Heart right ventricle (tissue), 16 donors: ENCODE data around the gene RABGAP1. TPM values are rescaled to one million over a fixed set of nuclear protein-coding genes. Genes with fewer than 3 reads are reported as not detected.
A peak's percentile ranks its signal among the peaks of the same experiment; 100 is the strongest.

Experiments
- ATAC-seq, 8 donors: fragments of 200-7000 bp; cut with Tn5 transposase; one replicate each; pipeline ENCODE4 v1.9.1; 2020; ENCODE audit warnings: mild to moderate bottlenecking in 8 of 8, moderate library complexity in 8 of 8, moderate number of reproducible peaks in 1 of 8
- DNase-seq, 2 donors: peaks; one replicate each; pipeline ENCODE4 v3.0.0-alpha.2; 2020
- H3K27ac ChIP-seq, 10 donors: fragments of 200-600 bp; sonication (generic) in 2 of 10; one replicate each; pipeline versions ENCODE4 v1.5.0 to v1.8.0; 2020 to 2022; ENCODE audit warnings: mild to moderate bottlenecking in 3 of 10
- H3K27me3 ChIP-seq, 7 donors: fragments of 200-600 bp; one replicate each; pipeline ENCODE4 v1.8.0; 2021 to 2022; ENCODE audit warnings: mild to moderate bottlenecking in 2 of 7
- H3K36me3 ChIP-seq, 9 donors: fragments of 200-600 bp; sonication (generic) in 1 of 9; one replicate each; pipeline versions ENCODE4 v1.5.0 to v1.8.0; 2020 to 2022; ENCODE audit warnings: mild to moderate bottlenecking in 2 of 9
- H3K4me1 ChIP-seq, 9 donors: fragments of 200-600 bp; sonication (generic) in 1 of 9; one replicate each; pipeline versions ENCODE4 v1.5.0 to v1.8.0; 2020 to 2022; ENCODE audit warnings: mild to moderate bottlenecking in 4 of 9
- H3K4me3 ChIP-seq, 10 donors: fragments of 200-600 bp; sonication (generic) in 2 of 10; one replicate each; pipeline versions ENCODE4 v1.5.0 to v1.8.0; 2020 to 2022; ENCODE audit warnings: mild to moderate bottlenecking in 7 of 10, moderate library complexity in 2 of 10
- H3K9me3 ChIP-seq, 11 donors: fragments of 200-600 bp in 10 of 11; sonication (generic) in 2 of 11; one replicate each; pipeline versions ENCODE4 v1.5.0 to v1.8.0; 2013 to 2022; ENCODE audit warnings: mild to moderate bottlenecking in 2 of 11, control low read depth in 1 of 11, moderate library complexity in 1 of 11
- WGBS, 2 donors: extraction: QIAGEN DNeasy Blood & Tissue Kit; methylation state at CpG; one replicate each; pipeline ENCODE4 v1.1.7; 2013; ENCODE audit warnings: inconsistent platforms in 1 of 2; 5-methylcytosine and 5-hydroxymethylcytosine counted together
- intact Hi-C, 10 donors: fragments of 100-400 bp; cut with DNase I; formaldehyde crosslinking; loops; one replicate each; pipeline versions ENCODE4 v1.11.1 to v1.14.2; 2022
- polyA plus RNA-seq, 2 donors: library from polyadenylated mRNA; stranded (reverse); fragments of 200-250 nt; gene quantifications; one replicate each; pipeline ENCODE4 v1.2.3, GENCODE V29; 2013
- total RNA-seq, 10 donors: library from RNA; stranded (reverse); fragmentation: NEBNext Ultra II Directional in 3 of 10; extraction: Animal tissue kit (Norgen Biotek cat#: 25700) in 3 of 10; gene quantifications; one replicate each; pipeline versions ENCODE4 v1.2.1 to v1.2.4, GENCODE V29; 2021 to 2023
- TF ChIP-seq, protein P1 (sequence below), 9 donors: fragments of 200-600 bp; sonication (generic) in 2 of 9; IDR thresholded peaks; one replicate each; pipeline versions ENCODE4 v1.5.0 to v1.8.0; 2021 to 2022; ENCODE audit warnings: antibody characterized with exemption in 9 of 9, mild to moderate bottlenecking in 5 of 9, moderate library complexity in 1 of 9
- donor health status: Arrhythmogenic right ventricular cardiomyopathy.
- donor health status: ischemic (EF 13 %, LVEDD 7.1; RV severe dilation, severe dysfunction).
- donor health status: healthy with polysubstance abuse.
- donor health status: DM: no; HTN: yes; CAD: no.
- donor health status: DM: no; HTN: no; CAD: no.
- donor health status: ischemic (EF 25% LVEDD 6.9; RV normal size, moderate dysfunction).
- donor health status: ischemic (EF 25% LVEDD 5.7; RV mildly dilated, moderate dysfunction).
- donor health status: healthy.
- donor health status: DM: yes; HTN: yes; CAD: no.
- donor health status: Ischemic cardiomyopathy.
- donor health status: ischemic (EF 35%, LVEDD 5.7; RV mildly dilated, moderate dysfunction).
- donor health status: nonischemic (EF 11% LVEDD 7.7; RV severe dilation, severe dysfunction).
- donor health status: DM: yes; HTN: yes; CAD: no.
- donor health status: PGD.
- donor health status: ischemic (EF 29% LVEDD 5.4; RV normal size, mild dysfunction).
- donor health status: nonischemic (EF 23%, LVEDD 6.1; RV moderate dilation, normal function).

RABGAP1 gene
- total and polyA plus RNA-seq, 12 donors: 9.3 to 62.3 (median 45.8) TPM

DNA sequence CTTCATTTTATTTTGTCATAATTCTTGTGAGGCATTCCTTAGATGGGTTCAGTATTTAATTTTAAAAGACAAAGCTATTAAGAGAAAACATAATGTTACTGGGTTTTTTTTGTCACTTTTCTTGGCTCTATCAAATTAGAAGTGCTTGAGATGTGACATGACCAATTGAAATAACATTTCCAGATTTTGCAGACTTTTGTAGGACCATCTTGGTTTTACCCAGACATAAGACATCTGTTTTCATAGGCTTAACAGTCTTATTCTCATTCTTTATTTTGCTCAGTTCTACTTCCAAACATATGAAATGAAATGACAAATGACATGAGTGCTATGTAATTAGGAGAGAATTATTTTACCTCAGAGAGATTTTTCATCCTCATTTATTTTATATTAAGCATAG, 112.2 kb downstream of the RABGAP1 start:
- DNase-seq: no peak
- TF ChIP-seq, protein P1, sequence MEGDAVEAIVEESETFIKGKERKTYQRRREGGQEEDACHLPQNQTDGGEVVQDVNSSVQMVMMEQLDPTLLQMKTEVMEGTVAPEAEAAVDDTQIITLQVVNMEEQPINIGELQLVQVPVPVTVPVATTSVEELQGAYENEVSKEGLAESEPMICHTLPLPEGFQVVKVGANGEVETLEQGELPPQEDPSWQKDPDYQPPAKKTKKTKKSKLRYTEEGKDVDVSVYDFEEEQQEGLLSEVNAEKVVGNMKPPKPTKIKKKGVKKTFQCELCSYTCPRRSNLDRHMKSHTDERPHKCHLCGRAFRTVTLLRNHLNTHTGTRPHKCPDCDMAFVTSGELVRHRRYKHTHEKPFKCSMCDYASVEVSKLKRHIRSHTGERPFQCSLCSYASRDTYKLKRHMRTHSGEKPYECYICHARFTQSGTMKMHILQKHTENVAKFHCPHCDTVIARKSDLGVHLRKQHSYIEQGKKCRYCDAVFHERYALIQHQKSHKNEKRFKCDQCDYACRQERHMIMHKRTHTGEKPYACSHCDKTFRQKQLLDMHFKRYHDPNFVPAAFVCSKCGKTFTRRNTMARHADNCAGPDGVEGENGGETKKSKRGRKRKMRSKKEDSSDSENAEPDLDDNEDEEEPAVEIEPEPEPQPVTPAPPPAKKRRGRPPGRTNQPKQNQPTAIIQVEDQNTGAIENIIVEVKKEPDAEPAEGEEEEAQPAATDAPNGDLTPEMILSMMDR (IDR thresholded peaks at IDR 0.05): no peak
- H3K36me3 ChIP-seq: peaks cover 0 to 24% (median 10%) of the 10 kb centered on the region in 9 donors
- H3K4me1 ChIP-seq: peaks cover 3 to 43% (median 26%) of the 10 kb centered on the region in 9 donors
- no peaks in the 10 kb centered on the region for H3K27me3 ChIP-seq
- peak overlapping the region in 2 of 10 donors; percentile 17 to 29 for H3K27ac ChIP-seq
- no peaks in the 10 kb centered on the region for H3K9me3 ChIP-seq
- intact Hi-C loops: no loop called here
- ATAC-seq: no peak
- no peak overlapping the region for H3K4me3 ChIP-seq

DNA sequence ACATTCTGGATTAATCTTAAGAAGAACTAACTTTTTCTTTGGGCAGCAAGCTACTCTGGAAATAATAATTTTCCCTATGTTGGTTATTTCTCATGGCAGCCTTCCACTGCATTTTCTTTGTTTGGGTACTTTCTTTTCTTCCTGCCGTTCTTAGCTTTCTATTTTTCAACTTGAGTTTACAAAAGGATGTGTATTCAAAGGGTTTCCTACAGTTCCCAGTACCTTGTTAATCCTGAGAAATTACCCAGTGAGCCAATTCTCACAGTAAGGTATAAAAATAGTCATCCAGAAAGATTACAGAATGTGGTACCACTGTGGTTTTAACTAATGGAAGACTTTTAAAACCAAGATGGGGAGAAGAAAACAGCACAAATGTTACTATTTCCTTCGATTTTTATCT, 112.9 kb downstream of the RABGAP1 start:
- Histone ChIP-seq H3K4me3 (no peak overlapping the region), H3K27ac (peak overlapping the region in 3 of 10 donors; percentile 17 to 29 (median 24)), H3K27me3 (no peaks in the 10 kb centered on the region), H3K4me1 (peaks cover 3 to 36% (median 19%) of the 10 kb centered on the region in 9 donors), H3K36me3 (peaks cover 0 to 24% (median 10%) of the 10 kb centered on the region in 9 donors), H3K9me3 (no peaks in the 10 kb centered on the region)
- WGBS, 2 donors: 41 to 57% methylated on average over 2 of the region's 2 CpGs
- intact Hi-C loops: no loop called here
- TF ChIP-seq, protein P1 (IDR thresholded peaks at IDR 0.05): no peak
- DNase-seq (no peak), ATAC-seq (no peak)

DNA sequence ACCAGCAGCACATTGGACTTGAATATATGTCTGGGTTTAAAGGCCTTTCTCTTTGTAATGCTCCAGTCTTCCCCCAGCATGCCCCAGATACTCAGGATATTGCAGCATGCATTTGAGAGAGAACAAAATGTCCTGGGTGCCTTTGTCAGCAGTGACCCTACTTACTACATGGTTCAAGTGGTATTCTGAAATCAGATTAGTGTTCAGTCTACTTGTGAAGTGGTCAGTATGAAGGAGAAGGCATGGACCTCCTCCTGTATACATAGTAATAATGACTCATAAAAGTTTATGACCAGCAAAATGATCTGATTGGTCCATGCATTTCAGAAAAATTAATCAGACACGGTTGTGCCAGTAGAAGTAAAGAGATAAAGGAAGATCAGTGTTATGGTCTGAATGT, 118.0 kb downstream of the RABGAP1 start:
- no peaks in the 10 kb centered on the region for H3K27me3 ChIP-seq
- no peak overlapping the region for H3K4me3 ChIP-seq
- TF ChIP-seq, protein P1 (IDR thresholded peaks at IDR 0.05): no peak
- ATAC-seq (peak in 3 of 8 donors; percentile 44 to 57 (median 51)), DNase-seq (no peak)
- WGBS, 2 donors: 89 to 100% methylated on average over 1 of the region's 1 CpG
- H3K36me3 ChIP-seq: peaks cover 0 to 36% (median 10%) of the 10 kb centered on the region in 9 donors
- H3K27ac ChIP-seq: no peak overlapping the region
- no peaks in the 10 kb centered on the region for H3K9me3 ChIP-seq
- peaks cover 0 to 9% (median 1%) of the 10 kb centered on the region in 9 donors for H3K4me1 ChIP-seq
- intact Hi-C loops: no loop called here

DNA sequence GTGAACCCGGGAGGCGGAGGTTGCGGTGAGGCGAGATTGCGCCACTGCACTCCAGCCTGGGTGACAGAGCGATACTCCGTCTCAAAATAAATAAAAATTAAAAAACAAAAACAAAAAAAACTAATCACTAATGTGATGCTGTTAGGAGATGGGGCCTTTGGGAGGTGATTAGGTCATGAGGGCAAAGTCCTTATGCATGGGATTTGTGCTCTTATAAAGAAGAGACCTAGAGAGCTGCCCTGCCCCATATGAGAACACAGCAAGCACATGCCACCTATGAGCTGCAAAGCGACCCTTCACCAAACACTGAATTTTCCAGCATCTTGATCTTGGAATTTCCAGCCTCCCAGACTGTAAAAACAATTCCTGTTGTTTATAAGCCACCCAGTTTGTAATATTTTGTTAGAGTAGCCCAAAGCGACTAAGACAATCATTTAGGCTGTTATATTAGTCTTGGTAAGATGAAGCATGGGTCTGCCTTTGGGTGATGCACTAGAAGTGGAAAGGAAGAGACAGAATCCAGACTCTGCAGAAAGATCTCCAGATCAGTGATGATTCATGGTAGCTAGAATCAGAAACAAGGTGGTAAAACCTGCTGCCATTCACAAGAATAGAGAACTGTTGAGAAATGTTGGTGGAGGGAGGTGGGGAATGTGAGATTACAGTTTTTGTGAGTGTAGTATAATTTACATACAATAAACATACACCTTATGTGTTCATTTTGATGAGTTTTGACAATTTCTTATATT, 118.8 kb downstream of the RABGAP1 start:
- no peak overlapping the region for H3K27ac ChIP-seq
- H3K9me3 ChIP-seq: no peaks in the 10 kb centered on the region
- intact Hi-C loops: no loop called here
- no peak overlapping the region for H3K4me3 ChIP-seq
- TF ChIP-seq, protein P1 (IDR thresholded peaks at IDR 0.05): no peak
- DNase-seq (no peak), ATAC-seq (no peak)
- WGBS, 2 donors: 98 to 99% methylated on average over 9 of the region's 9 CpGs
- H3K4me1 ChIP-seq: peaks cover 0 to 6% (median 0%) of the 10 kb centered on the region in 9 donors
- H3K36me3 ChIP-seq: peaks cover 0 to 28% (median 10%) of the 10 kb centered on the region in 9 donors
- H3K27me3 ChIP-seq: no peaks in the 10 kb centered on the region
